HFFc6 (cell line): ENCODE data around the gene DOCK4. TPM values are rescaled to one million over a fixed set of nuclear protein-coding genes. Genes with fewer than 3 reads are reported as not detected.

Experiments
- DNase-seq: peaks from one replicate; pipeline ENCODE4 v3.0.0-alpha.2; 2018
- H3K27ac Mint-ChIP-seq: 2 replicates; pipeline ENCODE4 v1.8.0; 2020; ENCODE audit warnings: mild to moderate bottlenecking, mixed read lengths
- H3K27me3 Mint-ChIP-seq: 2 replicates; pipeline ENCODE4 v1.8.0; 2021; ENCODE audit warnings: mild to moderate bottlenecking, moderate library complexity, mixed read lengths; ENCODE audit not compliant: insufficient read depth
- H3K36me3 Mint-ChIP-seq: 2 replicates; pipeline ENCODE4 v1.8.0; 2021; ENCODE audit warnings: low read depth, mixed read lengths
- H3K4me1 Mint-ChIP-seq: 2 replicates; pipeline ENCODE4 v1.8.0; 2020; ENCODE audit warnings: low read depth, mixed read lengths
- H3K4me3 Mint-ChIP-seq: 2 replicates; pipeline ENCODE4 v1.8.0; 2020; ENCODE audit warnings: mild to moderate bottlenecking, moderate library complexity, mixed read lengths
- H3K9me3 Mint-ChIP-seq: 2 replicates; pipeline ENCODE4 v1.8.0; 2020; ENCODE audit warnings: mild to moderate bottlenecking, mixed read lengths
- total RNA-seq, 6 experiments: library from RNA; stranded (reverse); fragmentation: NEBNext Ultra II Directional; extraction: Animal tissue kit (Norgen Biotek cat#: 25700); gene quantifications; 2 replicates in 1 of 6; 3 replicates in 5 of 6; pipeline ENCODE4 v1.2.3, GENCODE V29; 2021
- TF ChIP-seq, protein P1 (sequence below): fragments of 200-600 bp; sonication (generic); IDR thresholded peaks from 2 replicates; pipeline ENCODE4 v1.5.0; 2021; ENCODE audit warnings: antibody characterized with exemption, mild to moderate bottlenecking

Gene DOCK4
- total RNA-seq, 6 experiments from 2014 or later = 2.2 to 3.9 (median 3.3) TPM

- no peaks in the 10 kb centered on the region for H3K27me3 Mint-ChIP-seq
- no peaks in the 10 kb centered on the region for H3K36me3 Mint-ChIP-seq
- H3K4me1 Mint-ChIP-seq = peaks cover 5% of the 10 kb centered on the region; the same call in 1 of the 2 replicates
- no peak overlapping the region for H3K27ac Mint-ChIP-seq
- TF ChIP-seq, protein P1, sequence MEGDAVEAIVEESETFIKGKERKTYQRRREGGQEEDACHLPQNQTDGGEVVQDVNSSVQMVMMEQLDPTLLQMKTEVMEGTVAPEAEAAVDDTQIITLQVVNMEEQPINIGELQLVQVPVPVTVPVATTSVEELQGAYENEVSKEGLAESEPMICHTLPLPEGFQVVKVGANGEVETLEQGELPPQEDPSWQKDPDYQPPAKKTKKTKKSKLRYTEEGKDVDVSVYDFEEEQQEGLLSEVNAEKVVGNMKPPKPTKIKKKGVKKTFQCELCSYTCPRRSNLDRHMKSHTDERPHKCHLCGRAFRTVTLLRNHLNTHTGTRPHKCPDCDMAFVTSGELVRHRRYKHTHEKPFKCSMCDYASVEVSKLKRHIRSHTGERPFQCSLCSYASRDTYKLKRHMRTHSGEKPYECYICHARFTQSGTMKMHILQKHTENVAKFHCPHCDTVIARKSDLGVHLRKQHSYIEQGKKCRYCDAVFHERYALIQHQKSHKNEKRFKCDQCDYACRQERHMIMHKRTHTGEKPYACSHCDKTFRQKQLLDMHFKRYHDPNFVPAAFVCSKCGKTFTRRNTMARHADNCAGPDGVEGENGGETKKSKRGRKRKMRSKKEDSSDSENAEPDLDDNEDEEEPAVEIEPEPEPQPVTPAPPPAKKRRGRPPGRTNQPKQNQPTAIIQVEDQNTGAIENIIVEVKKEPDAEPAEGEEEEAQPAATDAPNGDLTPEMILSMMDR = no peak
- DNase-seq = no peak
- H3K4me3 Mint-ChIP-seq = no peak overlapping the region
- no peaks in the 10 kb centered on the region for H3K9me3 Mint-ChIP-seq
These were observed 385.6 kb downstream of the DOCK4 start for GRCh38 chr7:111820621-111821020.

- DNase-seq = no peak
- Mint-ChIP-seq H3K4me1 (peaks cover 5% of the 10 kb centered on the region; the same call in 1 of the 2 replicates), H3K27ac (no peak overlapping the region), H3K36me3 (no peaks in the 10 kb centered on the region), H3K27me3 (no peaks in the 10 kb centered on the region), H3K9me3 (no peaks in the 10 kb centered on the region), H3K4me3 (no peak overlapping the region)
- TF ChIP-seq, protein P1 = no peak
These were observed 386.1 kb downstream of the DOCK4 start for GRCh38 chr7:111820121-111820520.

GRCh38 chr7:111815354-111815753, 390.8 kb downstream of the DOCK4 start:
- Mint-ChIP-seq H3K4me1 (no peaks in the 10 kb centered on the region), H3K27ac (no peak overlapping the region), H3K36me3 (no peaks in the 10 kb centered on the region), H3K9me3 (no peaks in the 10 kb centered on the region), H3K27me3 (no peaks in the 10 kb centered on the region), H3K4me3 (no peak overlapping the region)
- no peak for DNase-seq
- TF ChIP-seq, protein P1 = no peak

DNA sequence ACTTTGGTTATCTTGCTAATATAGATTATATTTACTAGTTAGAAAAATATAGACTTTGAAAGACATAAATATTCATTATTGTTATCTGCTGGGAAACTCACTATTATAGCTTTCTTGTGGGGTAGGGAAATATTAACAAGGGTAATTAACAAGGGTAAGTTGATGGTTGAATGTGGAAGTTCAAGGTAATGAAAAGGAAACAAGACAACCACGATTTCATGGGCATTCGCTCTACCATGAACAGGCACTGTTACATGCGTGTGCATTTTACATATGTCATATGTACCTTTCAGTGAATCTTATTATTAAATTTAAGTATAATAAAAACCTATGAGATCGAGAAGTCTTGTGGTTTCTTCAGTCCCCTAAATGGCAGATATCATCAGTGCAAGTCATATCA, 392.9 kb downstream of the DOCK4 start:
- H3K27ac Mint-ChIP-seq = no peak overlapping the region
- TF ChIP-seq, protein P1 = no peak
- no peaks in the 10 kb centered on the region for H3K27me3 Mint-ChIP-seq
- DNase-seq = no peak
- H3K4me1 Mint-ChIP-seq = no peaks in the 10 kb centered on the region
- no peak overlapping the region for H3K4me3 Mint-ChIP-seq
- no peaks in the 10 kb centered on the region for H3K9me3 Mint-ChIP-seq
- H3K36me3 Mint-ChIP-seq = no peaks in the 10 kb centered on the region

DNA sequence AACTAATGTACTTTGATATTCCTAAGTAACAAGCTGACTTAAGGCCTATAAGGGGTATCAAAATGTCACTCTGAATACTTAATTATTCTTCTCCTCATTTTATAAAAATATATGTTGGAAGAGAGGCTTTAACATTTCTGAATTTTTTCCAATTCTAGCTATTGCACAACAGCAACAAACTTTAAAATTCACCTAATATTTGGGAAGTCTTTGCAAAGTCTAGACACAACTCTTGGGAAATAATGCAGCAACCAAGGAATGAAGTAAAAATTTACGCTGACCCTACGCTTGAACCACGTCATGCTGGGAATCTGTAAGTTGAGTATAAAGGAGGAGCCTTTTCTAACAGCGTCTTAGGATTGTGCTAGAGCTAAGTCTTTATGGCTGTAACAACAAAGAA, 400.0 kb downstream of the DOCK4 start:
- TF ChIP-seq, protein P1 = no peak
- peaks cover 8% of the 10 kb centered on the region for H3K36me3 Mint-ChIP-seq
- DNase-seq = no peak
- no peak overlapping the region for H3K27ac Mint-ChIP-seq
- no peaks in the 10 kb centered on the region for H3K9me3 Mint-ChIP-seq
- peaks cover 33% of the 10 kb centered on the region for H3K4me1 Mint-ChIP-seq
- no peak overlapping the region; the same call in 1 of the 2 replicates for H3K4me3 Mint-ChIP-seq
- H3K27me3 Mint-ChIP-seq = no peaks in the 10 kb centered on the region
